Type B pancreatic cell (in vitro differentiated cells): ENCODE data around the gene ATAT1. TPM values are rescaled to one million over a fixed set of nuclear protein-coding genes. Genes with fewer than 3 reads are reported as not detected.

Experiments used
- DNase-seq: peaks from one replicate; pipeline ENCODE4 v3.0.0; 2021; ENCODE audit warnings: mixed read lengths; ENCODE audit not compliant: unreplicated experiment; ENCODE audit errors: extremely low spot score
- H3K27ac Mint-ChIP-seq: 2 replicates; pipeline ENCODE4 v1.8.0; 2021; ENCODE audit warnings: mild to moderate bottlenecking, mixed read lengths
- H3K27me3 Mint-ChIP-seq: 2 replicates; pipeline ENCODE4 v1.8.0; 2021; ENCODE audit warnings: mixed read lengths
- H3K36me3 Mint-ChIP-seq: 2 replicates; pipeline ENCODE4 v1.8.0; 2021; ENCODE audit warnings: mixed read lengths
- H3K4me1 Mint-ChIP-seq: one replicate; pipeline ENCODE4 v1.8.0; 2021; ENCODE audit warnings: mixed read lengths; ENCODE audit not compliant: unreplicated experiment
- H3K4me3 Mint-ChIP-seq: 2 replicates; pipeline ENCODE4 v1.8.0; 2021; ENCODE audit warnings: mild to moderate bottlenecking, mixed read lengths
- H3K9me3 Mint-ChIP-seq: 2 replicates; pipeline ENCODE4 v1.8.0; 2021; ENCODE audit warnings: mixed read lengths
- CTCF ChIP-seq: fragments of 200-600 bp; sonication (generic); conservative IDR thresholded peaks from 2 replicates; pipeline ENCODE4 v1.5.0; 2021; ENCODE audit warnings: antibody characterized with exemption, mild to moderate bottlenecking
- total RNA-seq: library from RNA; stranded (reverse); gene quantifications from 2 replicates; pipeline ENCODE4 v1.2.1, GENCODE V29; 2021; ENCODE audit warnings: low replicate concordance

The ATAT1 gene
- total RNA-seq, 1 donor from 2014 or later: 47.0 TPM

GRCh38 chr6:30685157-30686008, 58.7 kb downstream of the ATAT1 start:
- TF ChIP-seq CTCF: no peak
- H3K27me3 Mint-ChIP-seq: no peaks in the 10 kb centered on the region
- DNase-seq: no peak
- peak overlapping the region; percentile 39 for H3K27ac Mint-ChIP-seq
- H3K4me1 Mint-ChIP-seq: peaks cover 58% of the 10 kb centered on the region
- no peaks in the 10 kb centered on the region for H3K9me3 Mint-ChIP-seq
- peaks cover 11% of the 10 kb centered on the region for H3K36me3 Mint-ChIP-seq
- H3K4me3 Mint-ChIP-seq: peak overlapping the region; percentile 99

DNA sequence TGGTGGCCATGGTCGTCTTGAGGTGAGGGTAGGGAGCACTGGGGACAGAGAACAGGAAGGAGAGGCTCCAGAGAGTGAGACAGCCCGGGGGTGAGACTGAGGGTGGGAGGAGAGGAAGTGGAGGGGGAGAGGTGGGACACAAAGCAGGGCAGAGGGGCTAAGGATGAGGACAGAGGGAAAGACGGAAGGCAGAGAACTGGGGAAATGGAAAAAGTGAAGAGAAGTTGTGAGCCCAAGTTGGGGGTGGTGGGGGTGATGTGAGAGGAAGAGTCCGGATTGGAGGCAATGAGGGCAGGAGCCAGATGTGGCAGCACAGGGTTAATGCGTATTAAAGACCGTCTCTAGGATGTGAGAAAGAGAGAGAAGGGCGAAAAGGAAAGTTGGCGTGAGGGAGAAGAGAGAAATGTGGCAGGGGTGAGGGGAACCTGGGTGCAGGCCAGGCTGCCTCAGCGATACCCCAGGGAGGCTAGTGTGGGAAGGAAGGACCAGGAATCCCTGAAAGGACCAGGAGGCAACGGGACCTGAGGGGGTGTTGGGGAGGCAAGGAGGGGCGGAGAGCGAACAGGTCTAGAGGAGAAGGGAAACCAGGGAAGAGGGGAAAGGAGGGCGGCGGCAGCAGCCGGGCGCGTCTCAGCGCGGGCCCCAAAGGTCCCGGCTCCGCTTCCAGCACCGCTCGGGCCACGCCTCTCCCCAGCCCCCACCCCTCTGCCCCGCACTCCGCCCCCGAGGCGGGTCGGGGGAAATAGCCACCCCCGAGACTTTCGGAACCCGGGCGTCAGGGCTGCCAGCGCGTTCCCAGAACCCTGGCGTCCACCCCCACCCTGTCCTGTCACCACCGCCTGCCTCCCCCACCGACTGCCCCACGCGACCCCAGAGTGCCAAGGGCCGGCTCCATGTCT, 59.6 kb downstream of the ATAT1 start, which contains the start of gene PPP1R18:
Gene PPP1R18 (minus strand): TSS at position 637 of the 899 bp plus-strand sequence. CDS start 627 bp downstream, at position 10.
- Mint-ChIP-seq H3K9me3 (no peaks in the 10 kb centered on the region), H3K4me1 (peaks cover 64% of the 10 kb centered on the region), H3K27ac (peak within 1 kb of the TSS; percentile 86), H3K27me3 (no peaks in the 10 kb centered on the region), H3K36me3 (peaks cover 8% of the 10 kb centered on the region), H3K4me3 (peak within 1 kb of the TSS; percentile 99)
- no peak for TF ChIP-seq CTCF
- no peak for DNase-seq

DNA sequence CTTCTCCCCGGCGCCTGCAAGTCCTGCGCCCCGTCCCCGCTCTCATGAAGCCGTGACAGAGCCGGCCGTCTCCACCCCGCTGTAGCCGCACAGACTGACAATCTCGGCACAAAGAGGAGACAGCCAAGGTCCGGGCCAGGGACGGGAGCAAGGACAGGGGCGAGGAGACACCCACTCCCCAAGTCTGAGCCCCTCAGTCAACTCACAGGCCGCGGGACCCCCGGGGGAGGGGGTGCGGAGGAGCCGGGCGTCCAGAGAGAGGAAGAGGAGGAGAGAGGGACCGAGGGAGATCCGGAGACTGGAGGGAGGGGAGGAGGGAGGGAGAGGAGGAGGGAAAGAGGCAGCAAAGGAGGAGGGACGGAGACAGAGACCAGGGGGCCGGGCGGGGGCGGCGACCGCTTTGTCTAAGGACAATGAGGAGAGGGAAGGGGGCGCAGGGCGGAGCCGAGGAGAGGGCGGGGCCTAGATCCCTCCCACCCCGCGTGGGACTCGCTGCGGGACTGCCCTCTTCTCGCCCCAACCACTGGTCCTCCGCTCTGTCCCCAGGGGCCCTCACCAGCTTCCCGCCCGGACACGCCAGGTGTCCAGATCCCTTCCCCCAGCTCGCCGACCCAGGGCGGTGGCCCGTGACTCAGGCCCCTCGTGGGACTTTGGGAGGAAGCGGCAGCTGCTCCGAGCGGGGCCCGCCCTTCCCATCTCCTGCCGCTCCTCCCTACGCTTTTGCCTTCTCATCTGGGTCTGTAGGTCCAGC, 60.4 kb downstream of the ATAT1 start:
- DNase-seq: peak; percentile 89
- peak overlapping the region; percentile 81 for H3K27ac Mint-ChIP-seq
- peaks cover 65% of the 10 kb centered on the region for H3K4me1 Mint-ChIP-seq
- no peaks in the 10 kb centered on the region for H3K9me3 Mint-ChIP-seq
- peak overlapping the region; percentile 99 for H3K4me3 Mint-ChIP-seq
- peaks cover 7% of the 10 kb centered on the region for H3K36me3 Mint-ChIP-seq
- no peaks in the 10 kb centered on the region for H3K27me3 Mint-ChIP-seq
- TF ChIP-seq CTCF: no peak

DNA sequence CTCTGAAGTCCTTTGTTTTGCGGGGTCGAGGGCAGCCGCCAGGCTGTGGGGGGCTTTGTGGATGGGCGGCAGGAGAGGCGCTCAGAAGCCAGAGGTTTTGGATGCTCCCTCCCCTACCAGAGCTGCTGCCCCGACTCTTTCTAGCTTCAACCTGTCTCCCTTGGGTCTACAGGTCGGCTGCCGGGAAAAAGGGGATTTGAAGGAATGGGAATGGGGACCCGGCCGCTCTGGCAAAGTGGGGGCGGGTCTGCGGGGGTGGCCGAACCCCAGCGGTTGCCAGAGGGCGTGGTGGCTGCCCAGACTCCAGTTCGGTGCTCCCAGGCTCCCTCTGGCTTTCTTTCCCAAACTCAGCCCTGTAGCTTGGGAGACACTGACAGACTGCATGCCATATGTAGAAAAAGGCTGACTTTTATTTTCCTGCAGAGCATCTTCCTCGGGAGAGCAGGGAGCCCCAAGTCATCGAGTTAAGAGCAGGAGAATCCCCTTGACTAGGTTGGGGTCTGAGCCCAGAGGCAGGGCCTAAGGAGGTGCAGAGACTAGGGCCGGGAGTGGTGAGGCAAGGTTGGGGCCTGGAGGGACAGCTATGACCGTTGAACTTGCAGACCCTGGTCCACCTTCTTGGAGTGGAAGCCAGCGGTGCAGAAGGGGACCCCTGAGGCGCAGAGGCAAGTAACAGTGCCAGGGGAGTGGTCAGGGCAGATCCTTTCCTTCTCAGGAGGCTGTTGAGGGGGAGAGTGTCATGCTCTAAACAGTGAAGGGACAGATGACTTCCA, 61.2 kb downstream of the ATAT1 start:
- no peak for TF ChIP-seq CTCF
- Mint-ChIP-seq H3K36me3 (peaks cover 7% of the 10 kb centered on the region), H3K27ac (peak overlapping the region; percentile 81), H3K9me3 (no peaks in the 10 kb centered on the region), H3K4me3 (peak overlapping the region; percentile 99), H3K4me1 (peaks cover 57% of the 10 kb centered on the region), H3K27me3 (no peaks in the 10 kb centered on the region)
- DNase-seq: no peak
